HEK293T (cell line): ENCODE measurements around the gene CD81.

Experiments
- ELF4 ChIP-seq: fragments of 450-650 bp; IDR thresholded peaks from 2 replicates; pipeline ENCODE4 v1.6.1; 2017; ENCODE audit warnings: antibody characterized with exemption
- LEF1 ChIP-seq: fragments of 450-650 bp; IDR thresholded peaks from 2 replicates; pipeline ENCODE4 v1.6.1; 2017; ENCODE audit warnings: mild to moderate bottlenecking, borderline replicate concordance
- SP1 ChIP-seq: fragments of 450-650 bp; IDR thresholded peaks from 2 replicates; pipeline ENCODE4 v1.6.1; 2017

- TF ChIP-seq ELF4 (no peak), LEF1 (no peak), SP1 (no peak)
These were observed 47.6 kb upstream of the CD81 start for GRCh38 chr11:2329551-2329950.
